Measurements from ENCODE around the gene SPRR2D.

SPRR2D gene

GRCh38 chr1:153049211-153049610, 8.3 kb upstream of the SPRR2D start:
- Histone ChIP-seq H3K4me2 (ENCODE audit: low read depth, low read length, poor library complexity, severe bottlenecking) (no peak overlapping the region), H4K20me1 (ENCODE audit: insufficient read depth, low read length, poor library complexity, severe bottlenecking) (no peaks in the 10 kb centered on the region), H3K4me3 (ENCODE audit: low read length, poor library complexity, severe bottlenecking) (no peak overlapping the region), H2AFZ (ENCODE audit: low read length) (no peak overlapping the region), H3K9ac (ENCODE audit: low read depth, low read length, poor library complexity, severe bottlenecking) (no peak overlapping the region), H3K27me3 (ENCODE audit: insufficient read depth, low read length, poor library complexity, severe bottlenecking) (no peaks in the 10 kb centered on the region), H3K79me2 (ENCODE audit: insufficient read depth, low read length) (no peaks in the 10 kb centered on the region), H3K9me3 (ENCODE audit: insufficient read depth, low read depth, low read length) (no peaks in the 10 kb centered on the region), H3K9me2 (replicated peaks; ENCODE audit: low read depth, low read length) (no peaks in the 10 kb centered on the region), H3K36me3 (ENCODE audit: insufficient read depth, low read length) (no peaks in the 10 kb centered on the region), H3F3A (ENCODE audit: low read depth) (no peaks in the 10 kb centered on the region), H3K4me1 (ENCODE audit: insufficient read depth, low read length, poor library complexity, severe bottlenecking) (no peaks in the 10 kb centered on the region)
- TF ChIP-seq EZH2phosphoT487 (IDR thresholded peaks at IDR 0.05; ENCODE audit: borderline replicate concordance) = no peak
- TF ChIP-seq, protein P1, sequence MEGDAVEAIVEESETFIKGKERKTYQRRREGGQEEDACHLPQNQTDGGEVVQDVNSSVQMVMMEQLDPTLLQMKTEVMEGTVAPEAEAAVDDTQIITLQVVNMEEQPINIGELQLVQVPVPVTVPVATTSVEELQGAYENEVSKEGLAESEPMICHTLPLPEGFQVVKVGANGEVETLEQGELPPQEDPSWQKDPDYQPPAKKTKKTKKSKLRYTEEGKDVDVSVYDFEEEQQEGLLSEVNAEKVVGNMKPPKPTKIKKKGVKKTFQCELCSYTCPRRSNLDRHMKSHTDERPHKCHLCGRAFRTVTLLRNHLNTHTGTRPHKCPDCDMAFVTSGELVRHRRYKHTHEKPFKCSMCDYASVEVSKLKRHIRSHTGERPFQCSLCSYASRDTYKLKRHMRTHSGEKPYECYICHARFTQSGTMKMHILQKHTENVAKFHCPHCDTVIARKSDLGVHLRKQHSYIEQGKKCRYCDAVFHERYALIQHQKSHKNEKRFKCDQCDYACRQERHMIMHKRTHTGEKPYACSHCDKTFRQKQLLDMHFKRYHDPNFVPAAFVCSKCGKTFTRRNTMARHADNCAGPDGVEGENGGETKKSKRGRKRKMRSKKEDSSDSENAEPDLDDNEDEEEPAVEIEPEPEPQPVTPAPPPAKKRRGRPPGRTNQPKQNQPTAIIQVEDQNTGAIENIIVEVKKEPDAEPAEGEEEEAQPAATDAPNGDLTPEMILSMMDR (conservative IDR thresholded peaks at IDR 0.05; ENCODE audit: low read length) = no peak

GRCh38 chr1:153035211-153035610, 5.7 kb downstream of the SPRR2D start:
- no peaks in the 10 kb centered on the region for H4K20me1 ChIP-seq (ENCODE audit: insufficient read depth, low read length, poor library complexity, severe bottlenecking)
- H3K9me3 ChIP-seq (ENCODE audit: insufficient read depth, low read depth, low read length) = no peaks in the 10 kb centered on the region
- H2AFZ ChIP-seq (ENCODE audit: low read length) = no peak overlapping the region
- no peaks in the 10 kb centered on the region for H3F3A ChIP-seq (ENCODE audit: low read depth)
- no peak overlapping the region for H3K4me3 ChIP-seq (ENCODE audit: low read length, poor library complexity, severe bottlenecking)
- TF ChIP-seq EZH2phosphoT487 (IDR thresholded peaks at IDR 0.05; ENCODE audit: borderline replicate concordance) = no peak
- TF ChIP-seq, protein P1 (conservative IDR thresholded peaks at IDR 0.05; ENCODE audit: low read length) = no peak
- H3K9me2 ChIP-seq (replicated peaks; ENCODE audit: low read depth, low read length) = no peaks in the 10 kb centered on the region
- H3K79me2 ChIP-seq (ENCODE audit: insufficient read depth, low read length) = no peaks in the 10 kb centered on the region
- no peak overlapping the region for H3K9ac ChIP-seq (ENCODE audit: low read depth, low read length, poor library complexity, severe bottlenecking)
- no peak overlapping the region for H3K4me2 ChIP-seq (ENCODE audit: low read depth, low read length, poor library complexity, severe bottlenecking)
- no peaks in the 10 kb centered on the region for H3K4me1 ChIP-seq (ENCODE audit: insufficient read depth, low read length, poor library complexity, severe bottlenecking)
- H3K27me3 ChIP-seq (ENCODE audit: insufficient read depth, low read length, poor library complexity, severe bottlenecking) = no peaks in the 10 kb centered on the region
- H3K36me3 ChIP-seq (ENCODE audit: insufficient read depth, low read length) = no peaks in the 10 kb centered on the region

DNA sequence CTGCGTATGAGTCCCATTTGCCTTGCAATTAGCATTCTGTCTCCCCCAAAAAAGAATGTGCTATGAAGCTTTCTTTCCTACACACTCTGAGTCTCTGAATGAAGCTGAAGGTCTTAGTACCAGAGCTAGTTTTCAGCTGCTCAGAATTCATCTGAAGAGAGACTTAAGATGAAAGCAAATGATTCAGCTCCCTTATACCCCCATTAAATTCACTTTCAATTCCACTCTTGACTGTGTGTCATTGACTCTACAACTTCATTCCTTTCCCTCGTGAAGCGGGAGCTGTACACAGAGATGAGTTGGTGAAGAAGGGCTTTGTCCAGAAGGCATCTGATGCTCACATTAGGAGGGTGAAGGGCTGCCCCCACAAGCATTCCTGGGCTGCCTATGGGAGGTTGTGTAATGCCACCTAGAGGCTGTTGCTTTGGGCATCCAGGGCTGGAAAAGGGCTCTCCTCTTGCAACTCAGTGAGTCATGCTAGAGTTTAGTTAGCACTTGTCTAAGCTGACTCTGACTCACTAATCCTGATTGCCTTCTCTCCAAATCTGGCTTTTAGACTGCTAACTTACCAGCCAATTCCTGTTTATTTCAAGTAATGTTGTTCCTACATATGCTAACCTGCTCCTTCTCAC, 8.1 kb downstream of the SPRR2D start:
- Histone ChIP-seq H3F3A (ENCODE audit: low read depth) (no peaks in the 10 kb centered on the region), H3K9ac (ENCODE audit: low read depth, low read length, poor library complexity, severe bottlenecking) (no peak overlapping the region), H3K27me3 (ENCODE audit: insufficient read depth, low read length, poor library complexity, severe bottlenecking) (no peaks in the 10 kb centered on the region), H3K4me1 (ENCODE audit: insufficient read depth, low read length, poor library complexity, severe bottlenecking) (no peaks in the 10 kb centered on the region), H3K36me3 (ENCODE audit: insufficient read depth, low read length) (no peaks in the 10 kb centered on the region), H3K4me3 (ENCODE audit: low read length, poor library complexity, severe bottlenecking) (no peak overlapping the region), H3K9me2 (replicated peaks; ENCODE audit: low read depth, low read length) (no peaks in the 10 kb centered on the region), H3K4me2 (ENCODE audit: low read depth, low read length, poor library complexity, severe bottlenecking) (no peak overlapping the region), H2AFZ (ENCODE audit: low read length) (no peak overlapping the region), H3K9me3 (ENCODE audit: insufficient read depth, low read depth, low read length) (no peaks in the 10 kb centered on the region), H4K20me1 (ENCODE audit: insufficient read depth, low read length, poor library complexity, severe bottlenecking) (no peaks in the 10 kb centered on the region), H3K79me2 (ENCODE audit: insufficient read depth, low read length) (no peaks in the 10 kb centered on the region)
- TF ChIP-seq EZH2phosphoT487 (IDR thresholded peaks at IDR 0.05; ENCODE audit: borderline replicate concordance) = no peak
- TF ChIP-seq, protein P1 (conservative IDR thresholded peaks at IDR 0.05; ENCODE audit: low read length) = peak; percentile 33; the same call in 1 of the 2 replicates

Data from Loucy (cell line).